ENCODE data around the gene TADA2A. TPM values are rescaled to one million over a fixed set of nuclear protein-coding genes. Genes with fewer than 3 reads are reported as not detected.

The TADA2A gene
- polyA plus RNA-seq, 2 of the 4 experiments (the other 2 are of a cell fraction), result 9.9 to 27.1 TPM

DNA sequence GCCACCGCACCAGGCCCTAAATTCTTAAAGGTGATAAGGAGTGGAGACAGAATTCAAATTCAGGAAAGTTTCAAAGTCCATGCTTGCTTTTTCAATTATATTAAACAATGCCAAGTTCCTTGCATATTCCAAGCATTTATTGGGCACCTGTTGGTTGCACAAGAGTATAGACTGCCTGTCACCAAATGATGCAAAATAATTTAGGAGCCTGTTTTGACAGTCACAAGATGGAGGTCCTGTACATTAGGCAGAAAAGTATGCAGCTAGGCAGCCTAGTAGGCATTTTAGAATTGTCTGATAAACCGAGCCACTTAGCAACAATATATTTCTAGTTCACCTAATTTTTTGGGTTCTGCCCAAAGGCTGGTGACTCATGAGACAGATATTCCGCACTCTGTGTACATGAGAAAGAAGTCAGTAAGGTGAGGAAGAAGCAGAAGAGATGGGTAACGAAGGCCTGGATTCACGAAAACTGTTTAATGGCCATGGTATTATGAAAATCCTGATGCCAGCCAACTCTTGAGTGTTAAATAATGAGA, 7.4 kb upstream of the TADA2A start:
- no peak overlapping the region for H3K4me3 ChIP-seq
- DNase-seq (ENCODE audit: low read depth in 1 of 2, low spot score in 1 of 2), result no peak
- no peak for TF ChIP-seq EP300 (IDR thresholded peaks at IDR 0.05)
- TF ChIP-seq KDM5A (IDR thresholded peaks at IDR 0.05), result no peak
- no peak for TF ChIP-seq FOSL2 (IDR thresholded peaks at IDR 0.05)
- peak; percentile 38 for TF ChIP-seq FOSL2 (CRISPR knock-in tag; IDR thresholded peaks at IDR 0.05)
- TF ChIP-seq, protein P1, sequence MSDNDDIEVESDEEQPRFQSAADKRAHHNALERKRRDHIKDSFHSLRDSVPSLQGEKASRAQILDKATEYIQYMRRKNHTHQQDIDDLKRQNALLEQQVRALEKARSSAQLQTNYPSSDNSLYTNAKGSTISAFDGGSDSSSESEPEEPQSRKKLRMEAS (IDR thresholded peaks at IDR 0.05), result no peak
- TF ChIP-seq CBX8 (IDR thresholded peaks at IDR 0.05), result no peak
- TF ChIP-seq, protein P2, sequence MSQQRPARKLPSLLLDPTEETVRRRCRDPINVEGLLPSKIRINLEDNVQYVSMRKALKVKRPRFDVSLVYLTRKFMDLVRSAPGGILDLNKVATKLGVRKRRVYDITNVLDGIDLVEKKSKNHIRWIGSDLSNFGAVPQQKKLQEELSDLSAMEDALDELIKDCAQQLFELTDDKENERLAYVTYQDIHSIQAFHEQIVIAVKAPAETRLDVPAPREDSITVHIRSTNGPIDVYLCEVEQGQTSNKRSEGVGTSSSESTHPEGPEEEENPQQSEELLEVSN (IDR thresholded peaks at IDR 0.05; ENCODE audit: borderline replicate concordance, low read depth), result no peak
- TF ChIP-seq NR3C1 (IDR thresholded peaks at IDR 0.05), result no peak
- no peak for TF ChIP-seq ESRRA (IDR thresholded peaks at IDR 0.05; ENCODE audit: borderline replicate concordance, low read length)
- TF ChIP-seq HDAC2 (IDR thresholded peaks at IDR 0.05), result no peak
- TF ChIP-seq, protein P3, sequence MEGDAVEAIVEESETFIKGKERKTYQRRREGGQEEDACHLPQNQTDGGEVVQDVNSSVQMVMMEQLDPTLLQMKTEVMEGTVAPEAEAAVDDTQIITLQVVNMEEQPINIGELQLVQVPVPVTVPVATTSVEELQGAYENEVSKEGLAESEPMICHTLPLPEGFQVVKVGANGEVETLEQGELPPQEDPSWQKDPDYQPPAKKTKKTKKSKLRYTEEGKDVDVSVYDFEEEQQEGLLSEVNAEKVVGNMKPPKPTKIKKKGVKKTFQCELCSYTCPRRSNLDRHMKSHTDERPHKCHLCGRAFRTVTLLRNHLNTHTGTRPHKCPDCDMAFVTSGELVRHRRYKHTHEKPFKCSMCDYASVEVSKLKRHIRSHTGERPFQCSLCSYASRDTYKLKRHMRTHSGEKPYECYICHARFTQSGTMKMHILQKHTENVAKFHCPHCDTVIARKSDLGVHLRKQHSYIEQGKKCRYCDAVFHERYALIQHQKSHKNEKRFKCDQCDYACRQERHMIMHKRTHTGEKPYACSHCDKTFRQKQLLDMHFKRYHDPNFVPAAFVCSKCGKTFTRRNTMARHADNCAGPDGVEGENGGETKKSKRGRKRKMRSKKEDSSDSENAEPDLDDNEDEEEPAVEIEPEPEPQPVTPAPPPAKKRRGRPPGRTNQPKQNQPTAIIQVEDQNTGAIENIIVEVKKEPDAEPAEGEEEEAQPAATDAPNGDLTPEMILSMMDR (IDR thresholded peaks at IDR 0.05), result no peak
- TF ChIP-seq, protein P4, sequence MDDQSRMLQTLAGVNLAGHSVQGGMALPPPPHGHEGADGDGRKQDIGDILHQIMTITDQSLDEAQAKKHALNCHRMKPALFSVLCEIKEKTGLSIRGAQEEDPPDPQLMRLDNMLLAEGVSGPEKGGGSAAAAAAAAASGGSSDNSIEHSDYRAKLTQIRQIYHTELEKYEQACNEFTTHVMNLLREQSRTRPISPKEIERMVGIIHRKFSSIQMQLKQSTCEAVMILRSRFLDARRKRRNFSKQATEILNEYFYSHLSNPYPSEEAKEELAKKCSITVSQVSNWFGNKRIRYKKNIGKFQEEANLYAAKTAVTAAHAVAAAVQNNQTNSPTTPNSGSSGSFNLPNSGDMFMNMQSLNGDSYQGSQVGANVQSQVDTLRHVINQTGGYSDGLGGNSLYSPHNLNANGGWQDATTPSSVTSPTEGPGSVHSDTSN (IDR thresholded peaks at IDR 0.05), result no peak
- TF ChIP-seq HOXB5 (CRISPR knock-in tag; IDR thresholded peaks at IDR 0.05), result no peak
- peak in 1 of 2 experiments; percentile 50; a peak in 1 of 4 replicates for TF ChIP-seq CEBPB (IDR thresholded peaks at IDR 0.05)
- TF ChIP-seq BHLHE40 (IDR thresholded peaks at IDR 0.05; ENCODE audit: low read depth, low read length), result no peak
- TF ChIP-seq, protein P5, sequence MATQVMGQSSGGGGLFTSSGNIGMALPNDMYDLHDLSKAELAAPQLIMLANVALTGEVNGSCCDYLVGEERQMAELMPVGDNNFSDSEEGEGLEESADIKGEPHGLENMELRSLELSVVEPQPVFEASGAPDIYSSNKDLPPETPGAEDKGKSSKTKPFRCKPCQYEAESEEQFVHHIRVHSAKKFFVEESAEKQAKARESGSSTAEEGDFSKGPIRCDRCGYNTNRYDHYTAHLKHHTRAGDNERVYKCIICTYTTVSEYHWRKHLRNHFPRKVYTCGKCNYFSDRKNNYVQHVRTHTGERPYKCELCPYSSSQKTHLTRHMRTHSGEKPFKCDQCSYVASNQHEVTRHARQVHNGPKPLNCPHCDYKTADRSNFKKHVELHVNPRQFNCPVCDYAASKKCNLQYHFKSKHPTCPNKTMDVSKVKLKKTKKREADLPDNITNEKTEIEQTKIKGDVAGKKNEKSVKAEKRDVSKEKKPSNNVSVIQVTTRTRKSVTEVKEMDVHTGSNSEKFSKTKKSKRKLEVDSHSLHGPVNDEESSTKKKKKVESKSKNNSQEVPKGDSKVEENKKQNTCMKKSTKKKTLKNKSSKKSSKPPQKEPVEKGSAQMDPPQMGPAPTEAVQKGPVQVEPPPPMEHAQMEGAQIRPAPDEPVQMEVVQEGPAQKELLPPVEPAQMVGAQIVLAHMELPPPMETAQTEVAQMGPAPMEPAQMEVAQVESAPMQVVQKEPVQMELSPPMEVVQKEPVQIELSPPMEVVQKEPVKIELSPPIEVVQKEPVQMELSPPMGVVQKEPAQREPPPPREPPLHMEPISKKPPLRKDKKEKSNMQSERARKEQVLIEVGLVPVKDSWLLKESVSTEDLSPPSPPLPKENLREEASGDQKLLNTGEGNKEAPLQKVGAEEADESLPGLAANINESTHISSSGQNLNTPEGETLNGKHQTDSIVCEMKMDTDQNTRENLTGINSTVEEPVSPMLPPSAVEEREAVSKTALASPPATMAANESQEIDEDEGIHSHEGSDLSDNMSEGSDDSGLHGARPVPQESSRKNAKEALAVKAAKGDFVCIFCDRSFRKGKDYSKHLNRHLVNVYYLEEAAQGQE (IDR thresholded peaks at IDR 0.05), result no peak
- TF ChIP-seq, protein P6, sequence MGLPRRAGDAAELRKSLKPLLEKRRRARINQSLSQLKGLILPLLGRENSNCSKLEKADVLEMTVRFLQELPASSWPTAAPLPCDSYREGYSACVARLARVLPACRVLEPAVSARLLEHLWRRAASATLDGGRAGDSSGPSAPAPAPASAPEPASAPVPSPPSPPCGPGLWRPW (IDR thresholded peaks at IDR 0.05), result no peak
- TF ChIP-seq, protein P7, sequence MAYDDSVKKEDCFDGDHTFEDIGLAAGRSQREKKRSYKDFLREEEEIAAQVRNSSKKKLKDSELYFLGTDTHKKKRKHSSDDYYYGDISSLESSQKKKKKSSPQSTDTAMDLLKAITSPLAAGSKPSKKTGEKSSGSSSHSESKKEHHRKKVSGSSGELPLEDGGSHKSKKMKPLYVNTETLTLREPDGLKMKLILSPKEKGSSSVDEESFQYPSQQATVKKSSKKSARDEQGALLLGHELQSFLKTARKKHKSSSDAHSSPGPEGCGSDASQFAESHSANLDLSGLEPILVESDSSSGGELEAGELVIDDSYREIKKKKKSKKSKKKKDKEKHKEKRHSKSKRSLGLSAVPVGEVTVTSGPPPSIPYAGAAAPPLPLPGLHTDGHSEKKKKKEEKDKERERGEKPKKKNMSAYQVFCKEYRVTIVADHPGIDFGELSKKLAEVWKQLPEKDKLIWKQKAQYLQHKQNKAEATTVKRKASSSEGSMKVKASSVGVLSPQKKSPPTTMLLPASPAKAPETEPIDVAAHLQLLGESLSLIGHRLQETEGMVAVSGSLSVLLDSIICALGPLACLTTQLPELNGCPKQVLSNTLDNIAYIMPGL (CRISPR knock-in tag; IDR thresholded peaks at IDR 0.05; ENCODE audit: borderline replicate concordance), result no peak
- no peaks in the 10 kb centered on the region for H3K9me3 ChIP-seq
- ATAC-seq, result no peak
- peak overlapping the region; percentile 27; the same call in 2 of the 3 replicates for H3K4me2 ChIP-seq
- CTCF ChIA-PET, result interaction anchor here (3.3 kb wide), 1 partner anchor 24 kb away, joined by 85 read pairs; the partner anchor contains the start of gene C17orf78
- POLR2A ChIA-PET, result no interaction called here
- no peak overlapping the region for H3K27ac ChIP-seq
- no peak for FAIRE-seq
- 73% methylated on average over 5 of the region's 5 CpGs for WGBS (ENCODE audit: missing lambda C conversion rate)
- peaks cover 8% of the 10 kb centered on the region for H3K4me1 ChIP-seq
